ENCODE measurements around the gene KIF1B.
A peak's percentile ranks its signal among the peaks of the same experiment; 100 is the strongest.
"Not testable (repeated sequence)": the region's sequence is repeated elsewhere in the genome, so short reads cannot be mapped to it uniquely, and the experiment has no call there.

KIF1B gene

DNA sequence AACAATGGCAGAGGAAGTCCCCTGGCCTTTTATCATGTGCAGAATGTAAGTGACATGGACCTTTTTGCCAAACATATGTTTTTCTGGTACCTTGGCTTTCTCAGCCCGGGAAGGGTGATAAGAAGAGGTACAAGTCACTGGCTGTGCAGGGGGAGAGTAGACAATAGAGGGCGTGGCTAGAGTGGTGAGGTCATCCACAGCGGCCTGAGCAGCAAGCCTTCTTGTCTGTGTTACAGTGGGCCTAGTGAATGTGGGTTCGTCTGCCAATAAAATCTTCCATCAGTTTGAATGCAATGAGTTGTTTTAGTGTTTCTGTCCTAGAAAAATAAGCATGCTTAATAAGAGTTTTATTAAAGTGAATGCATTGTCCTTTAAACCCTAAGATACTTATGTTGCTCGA is 129.4 kb downstream of the KIF1B start:
- Histone ChIP-seq H3K4me3 (ENCODE audit: low read length) (no peak overlapping the region), H3K9ac (ENCODE audit: low read length) (peak overlapping the region; percentile 36), H3K27ac (ENCODE audit: low read length) (peak overlapping the region; percentile 46), H3K27me3 (ENCODE audit: control insufficient read depth, insufficient read depth, low read length) (no peaks in the 10 kb centered on the region), H3K36me3 (ENCODE audit: control insufficient read depth, low read depth, low read length) (peaks cover 64% of the 10 kb centered on the region), H3K4me1 (ENCODE audit: control insufficient read depth, low read depth, low read length) (peaks cover 8% of the 10 kb centered on the region), H3K9me3 (ENCODE audit: control insufficient read depth, low read depth, low read length) (no peaks in the 10 kb centered on the region)

DNA sequence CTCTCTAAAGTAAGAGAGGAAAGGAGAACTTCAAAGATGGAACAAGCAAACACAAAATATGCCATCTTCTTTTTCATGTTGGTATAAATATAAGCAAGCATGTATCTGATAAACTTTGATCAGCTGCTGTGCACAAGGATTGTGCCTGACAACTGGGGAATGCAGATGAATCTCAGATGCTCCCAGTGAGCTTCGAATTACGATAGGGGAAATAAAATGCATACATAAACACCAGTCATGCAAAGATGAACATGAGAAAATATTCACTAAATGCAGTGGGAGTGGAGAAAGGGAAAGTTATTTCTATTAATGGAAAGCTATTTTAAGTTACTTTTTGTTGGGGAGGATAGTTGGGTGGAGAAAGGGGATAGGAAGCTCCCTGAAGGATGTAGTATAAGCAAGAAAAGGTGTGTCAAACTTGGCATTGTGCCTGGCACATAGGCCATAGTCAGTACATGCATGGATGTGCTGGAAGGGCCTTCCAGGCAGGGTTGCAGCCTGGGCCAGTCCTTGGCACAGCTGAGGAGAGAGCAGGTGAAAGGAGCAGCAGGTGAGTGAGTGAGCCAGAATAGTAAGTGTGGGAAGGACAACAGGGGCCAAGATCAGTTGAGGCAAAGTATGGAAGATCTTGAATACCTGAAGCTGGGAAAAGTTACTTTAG is 130.7 kb downstream of the KIF1B start:
- no peak overlapping the region for H3K9ac ChIP-seq (ENCODE audit: low read length)
- H3K27me3 ChIP-seq (ENCODE audit: control insufficient read depth, insufficient read depth, low read length), result no peaks in the 10 kb centered on the region
- peaks cover 8% of the 10 kb centered on the region for H3K4me1 ChIP-seq (ENCODE audit: control insufficient read depth, low read depth, low read length)
- no peak overlapping the region for H3K27ac ChIP-seq (ENCODE audit: low read length)
- H3K9me3 ChIP-seq (ENCODE audit: control insufficient read depth, low read depth, low read length), result no peaks in the 10 kb centered on the region
- H3K4me3 ChIP-seq (ENCODE audit: low read length), result no peak overlapping the region
- peaks cover 65% of the 10 kb centered on the region for H3K36me3 ChIP-seq (ENCODE audit: control insufficient read depth, low read depth, low read length)

DNA sequence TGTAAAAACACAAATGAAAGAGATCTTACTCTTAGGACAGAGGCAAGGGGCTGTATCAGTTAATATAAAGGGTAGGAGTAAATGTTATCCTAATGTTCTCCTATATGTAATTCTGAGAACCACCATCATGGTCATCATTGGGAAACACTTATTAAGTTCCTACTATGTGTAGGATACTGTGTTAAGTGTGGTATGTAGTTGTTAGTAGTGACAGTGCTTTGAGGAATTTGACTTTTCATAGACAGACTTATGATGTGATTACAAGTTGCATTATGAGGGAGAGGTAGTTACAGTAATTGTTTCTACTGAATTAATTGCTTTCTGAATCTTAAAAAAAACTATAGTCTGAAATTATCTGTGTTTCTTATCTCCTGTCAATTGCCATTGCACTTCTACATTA is 136.7 kb downstream of the KIF1B start:
- H3K27ac ChIP-seq (ENCODE audit: low read length), result no peak overlapping the region
- no peaks in the 10 kb centered on the region for H3K9me3 ChIP-seq (ENCODE audit: control insufficient read depth, low read depth, low read length)
- H3K36me3 ChIP-seq (ENCODE audit: control insufficient read depth, low read depth, low read length), result peaks cover 34% of the 10 kb centered on the region
- no peak overlapping the region for H3K9ac ChIP-seq (ENCODE audit: low read length)
- no peaks in the 10 kb centered on the region for H3K27me3 ChIP-seq (ENCODE audit: control insufficient read depth, insufficient read depth, low read length)
- peak overlapping the region; percentile 3 for H3K4me3 ChIP-seq (ENCODE audit: low read length)
- H3K4me1 ChIP-seq (ENCODE audit: control insufficient read depth, low read depth, low read length), result peaks cover 19% of the 10 kb centered on the region

DNA sequence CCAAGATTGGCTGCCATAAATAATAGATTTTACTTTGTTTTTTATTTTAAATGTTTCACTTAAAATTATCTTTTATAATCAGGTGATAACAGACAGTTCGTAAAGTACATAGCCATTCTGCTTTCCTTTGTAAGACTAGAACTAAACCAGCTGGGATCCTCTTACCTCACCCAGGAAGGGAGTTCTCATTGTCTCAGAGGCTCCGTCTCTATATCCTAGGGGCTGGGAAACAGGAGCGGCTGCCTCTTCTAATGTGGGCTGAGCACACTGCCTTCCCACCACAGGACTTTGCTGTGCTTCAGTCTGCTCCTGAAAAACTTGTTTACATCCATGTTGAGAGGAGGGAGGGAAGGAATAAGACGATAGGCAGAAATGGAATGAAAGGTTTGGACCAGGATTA is 142.9 kb downstream of the KIF1B start:
- Histone ChIP-seq H3K9ac (ENCODE audit: low read length) (peak overlapping the region; percentile 46), H3K9me3 (ENCODE audit: control insufficient read depth, low read depth, low read length) (no peaks in the 10 kb centered on the region), H3K4me3 (ENCODE audit: low read length) (no peak overlapping the region), H3K36me3 (ENCODE audit: control insufficient read depth, low read depth, low read length) (peaks cover 15% of the 10 kb centered on the region), H3K27ac (ENCODE audit: low read length) (no peak overlapping the region), H3K4me1 (ENCODE audit: control insufficient read depth, low read depth, low read length) (peaks cover 11% of the 10 kb centered on the region), H3K27me3 (ENCODE audit: control insufficient read depth, insufficient read depth, low read length) (no peaks in the 10 kb centered on the region)

DNA sequence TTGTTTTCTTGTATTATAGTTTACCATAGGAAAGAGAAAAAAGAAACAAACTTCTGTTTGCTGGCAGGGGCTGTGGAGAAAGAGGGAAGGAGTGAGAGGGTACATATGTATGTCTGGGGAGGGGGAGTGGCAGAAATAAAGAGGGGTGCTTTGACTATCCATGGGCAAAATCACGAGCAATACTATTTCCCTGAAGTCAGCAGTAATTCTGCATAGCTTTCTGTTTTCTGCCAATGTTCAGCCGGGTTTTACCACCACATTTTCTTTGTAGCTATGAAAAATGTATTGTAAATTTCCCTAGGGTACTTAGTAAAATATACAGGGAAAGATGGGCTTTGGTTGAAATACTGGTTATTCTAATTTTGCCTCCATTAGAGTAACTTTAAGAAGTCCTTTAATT is 143.3 kb downstream of the KIF1B start:
- Histone ChIP-seq H3K4me3 (ENCODE audit: low read length) (no peak overlapping the region), H3K27ac (ENCODE audit: low read length) (no peak overlapping the region), H3K9me3 (ENCODE audit: control insufficient read depth, low read depth, low read length) (no peaks in the 10 kb centered on the region), H3K4me1 (ENCODE audit: control insufficient read depth, low read depth, low read length) (peaks cover 7% of the 10 kb centered on the region), H3K27me3 (ENCODE audit: control insufficient read depth, insufficient read depth, low read length) (no peaks in the 10 kb centered on the region), H3K9ac (ENCODE audit: low read length) (peak overlapping the region; percentile 46), H3K36me3 (ENCODE audit: control insufficient read depth, low read depth, low read length) (peaks cover 15% of the 10 kb centered on the region)

DNA sequence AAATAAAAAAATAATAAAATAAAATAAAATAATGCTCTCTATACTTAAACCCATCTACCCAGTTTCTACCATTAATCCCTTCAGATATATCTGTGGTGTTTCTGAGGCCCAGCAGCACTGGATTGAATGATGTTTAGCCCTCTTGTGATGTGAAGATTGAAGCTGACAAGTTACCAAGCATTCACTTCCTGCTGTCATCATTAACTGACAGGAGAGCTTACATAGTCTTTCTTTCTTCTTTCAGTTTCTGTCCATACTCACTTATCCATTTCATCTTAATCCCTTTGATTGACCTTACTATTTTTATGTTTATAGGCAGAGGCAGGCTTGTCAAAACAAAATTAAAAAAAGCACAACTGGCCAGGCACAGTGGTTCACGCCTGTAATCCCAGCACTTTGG is 149.7 kb downstream of the KIF1B start:
- Histone ChIP-seq H3K4me3 (ENCODE audit: low read length) (no peak overlapping the region), H3K9ac (ENCODE audit: low read length) (no peak overlapping the region), H3K36me3 (ENCODE audit: control insufficient read depth, low read depth, low read length) (peaks cover 24% of the 10 kb centered on the region), H3K27me3 (ENCODE audit: control insufficient read depth, insufficient read depth, low read length) (no peaks in the 10 kb centered on the region), H3K27ac (ENCODE audit: low read length) (no peak overlapping the region), H3K4me1 (ENCODE audit: control insufficient read depth, low read depth, low read length) (no peaks in the 10 kb centered on the region), H3K9me3 (ENCODE audit: control insufficient read depth, low read depth, low read length) (no peaks in the 10 kb centered on the region)

DNA sequence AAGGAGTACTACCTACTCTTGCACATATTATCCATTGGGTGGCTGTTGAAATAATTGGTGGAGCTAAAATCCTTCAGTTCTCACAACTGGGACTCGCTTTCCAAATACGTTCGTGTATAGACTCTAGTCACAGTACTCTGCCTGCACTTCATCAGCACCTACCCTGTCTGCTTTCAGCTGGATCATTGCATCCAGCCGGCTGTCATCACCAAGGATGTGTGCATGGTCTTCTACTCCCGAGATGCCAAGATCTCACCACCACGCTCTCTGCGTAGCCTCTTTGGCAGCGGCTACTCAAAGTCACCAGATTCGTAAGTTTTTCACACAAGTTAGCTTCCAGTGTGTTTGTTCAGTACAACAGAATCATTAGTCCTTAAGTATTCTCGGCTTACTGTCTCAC is 151.1 kb downstream of the KIF1B start:
- Histone ChIP-seq H3K36me3 (ENCODE audit: control insufficient read depth, low read depth, low read length) (peaks cover 35% of the 10 kb centered on the region), H3K9ac (ENCODE audit: low read length) (no peak overlapping the region), H3K4me3 (ENCODE audit: low read length) (no peak overlapping the region), H3K4me1 (ENCODE audit: control insufficient read depth, low read depth, low read length) (no peaks in the 10 kb centered on the region), H3K9me3 (ENCODE audit: control insufficient read depth, low read depth, low read length) (no peaks in the 10 kb centered on the region), H3K27ac (ENCODE audit: low read length) (no peak overlapping the region), H3K27me3 (ENCODE audit: control insufficient read depth, insufficient read depth, low read length) (no peaks in the 10 kb centered on the region)

DNA sequence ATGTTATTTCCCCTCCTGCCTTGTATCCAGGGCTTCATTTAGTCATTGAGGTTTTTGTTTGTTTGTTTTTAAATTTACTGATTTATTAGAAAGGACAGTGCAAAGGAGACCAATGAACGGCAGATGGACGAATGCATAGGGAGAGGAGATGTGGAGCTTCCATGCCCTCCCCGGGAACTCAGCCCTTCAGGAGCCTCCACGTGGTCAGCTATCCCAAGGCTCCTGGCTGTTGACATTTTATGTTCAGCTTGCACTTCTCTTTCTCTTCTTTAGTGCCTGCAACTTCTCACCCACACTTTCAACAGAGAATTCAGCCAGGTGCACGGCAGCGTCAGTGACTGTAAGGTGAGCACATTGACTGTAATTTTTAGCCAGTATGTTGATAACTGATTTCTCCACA is 157.8 kb downstream of the KIF1B start:
- Histone ChIP-seq H3K4me3 (ENCODE audit: low read length) (no peak overlapping the region), H3K27me3 (ENCODE audit: control insufficient read depth, insufficient read depth, low read length) (no peaks in the 10 kb centered on the region), H3K9me3 (ENCODE audit: control insufficient read depth, low read depth, low read length) (no peaks in the 10 kb centered on the region), H3K27ac (ENCODE audit: low read length) (no peak overlapping the region), H3K9ac (ENCODE audit: low read length) (no peak overlapping the region), H3K36me3 (ENCODE audit: control insufficient read depth, low read depth, low read length) (peaks cover 48% of the 10 kb centered on the region), H3K4me1 (ENCODE audit: control insufficient read depth, low read depth, low read length) (no peaks in the 10 kb centered on the region)

DNA sequence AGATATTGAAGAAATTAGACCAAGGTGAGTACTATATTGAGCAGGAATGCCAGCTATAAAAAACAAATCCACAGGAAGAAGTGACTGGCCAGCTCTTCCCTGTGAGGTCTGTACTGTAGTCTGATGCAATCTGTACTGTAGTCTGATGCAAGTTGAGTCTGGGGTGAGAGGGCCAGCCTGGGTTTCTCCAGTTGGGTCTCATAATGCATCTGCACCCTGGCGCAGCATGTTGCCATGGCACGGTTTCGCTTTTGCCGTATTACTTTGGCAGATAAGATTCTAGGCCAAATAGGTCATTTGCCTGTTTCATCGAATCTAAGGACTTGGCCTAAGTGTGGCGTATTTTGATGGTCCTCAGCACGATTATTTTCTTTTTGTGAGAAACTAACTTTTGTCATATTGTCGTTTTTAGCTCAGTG is 164.1 kb downstream of the KIF1B start:
- Histone ChIP-seq H3K36me3 (ENCODE audit: control insufficient read depth, low read depth, low read length) (peaks cover 65% of the 10 kb centered on the region), H3K4me3 (ENCODE audit: low read length) (no peak overlapping the region), H3K4me1 (ENCODE audit: control insufficient read depth, low read depth, low read length) (no peaks in the 10 kb centered on the region), H3K9ac (ENCODE audit: low read length) (no peak overlapping the region), H3K27me3 (ENCODE audit: control insufficient read depth, insufficient read depth, low read length) (no peaks in the 10 kb centered on the region), H3K27ac (ENCODE audit: low read length) (no peak overlapping the region), H3K9me3 (ENCODE audit: control insufficient read depth, low read depth, low read length) (no peaks in the 10 kb centered on the region)

DNA sequence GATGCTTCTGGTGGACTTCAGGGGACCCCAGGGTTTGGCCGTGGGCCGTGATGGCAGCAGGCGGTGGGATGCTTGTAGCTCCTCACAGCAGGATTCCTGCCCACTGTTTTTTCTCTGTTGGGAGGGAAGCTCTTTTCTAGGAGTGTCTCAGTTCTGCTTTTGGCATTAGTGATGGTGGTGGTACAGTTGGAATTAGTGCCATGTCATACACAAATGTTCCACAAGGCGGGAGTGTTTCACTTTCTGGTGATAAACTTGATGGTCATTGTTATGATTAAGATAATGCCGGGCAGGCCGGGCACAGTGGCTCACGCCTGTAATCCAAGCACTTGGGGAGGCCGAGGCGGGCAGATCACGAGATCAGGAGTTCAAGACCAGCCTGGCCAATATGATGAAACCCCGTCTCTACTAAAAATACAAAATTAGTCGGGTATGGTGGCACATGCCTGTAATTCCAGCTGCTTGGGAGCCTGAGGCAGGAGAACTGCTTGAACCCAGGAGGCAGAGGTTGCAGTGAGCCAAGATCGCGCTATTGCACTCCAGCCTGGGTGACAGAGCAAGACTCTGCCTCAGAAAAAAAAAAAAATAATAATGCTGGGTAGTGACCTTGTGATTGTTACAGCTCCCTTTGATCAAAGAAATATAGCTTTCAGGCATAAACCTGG is 167.1 kb downstream of the KIF1B start:
- H3K36me3 ChIP-seq (ENCODE audit: control insufficient read depth, low read depth, low read length), result peaks cover 47% of the 10 kb centered on the region
- not testable (repeated sequence) for H3K9me3 ChIP-seq (ENCODE audit: control insufficient read depth, low read depth, low read length); H3K27ac ChIP-seq (ENCODE audit: low read length); H3K27me3 ChIP-seq (ENCODE audit: control insufficient read depth, insufficient read depth, low read length); H3K9ac ChIP-seq (ENCODE audit: low read length); H3K4me3 ChIP-seq (ENCODE audit: low read length); H3K4me1 ChIP-seq (ENCODE audit: control insufficient read depth, low read depth, low read length)

DNA sequence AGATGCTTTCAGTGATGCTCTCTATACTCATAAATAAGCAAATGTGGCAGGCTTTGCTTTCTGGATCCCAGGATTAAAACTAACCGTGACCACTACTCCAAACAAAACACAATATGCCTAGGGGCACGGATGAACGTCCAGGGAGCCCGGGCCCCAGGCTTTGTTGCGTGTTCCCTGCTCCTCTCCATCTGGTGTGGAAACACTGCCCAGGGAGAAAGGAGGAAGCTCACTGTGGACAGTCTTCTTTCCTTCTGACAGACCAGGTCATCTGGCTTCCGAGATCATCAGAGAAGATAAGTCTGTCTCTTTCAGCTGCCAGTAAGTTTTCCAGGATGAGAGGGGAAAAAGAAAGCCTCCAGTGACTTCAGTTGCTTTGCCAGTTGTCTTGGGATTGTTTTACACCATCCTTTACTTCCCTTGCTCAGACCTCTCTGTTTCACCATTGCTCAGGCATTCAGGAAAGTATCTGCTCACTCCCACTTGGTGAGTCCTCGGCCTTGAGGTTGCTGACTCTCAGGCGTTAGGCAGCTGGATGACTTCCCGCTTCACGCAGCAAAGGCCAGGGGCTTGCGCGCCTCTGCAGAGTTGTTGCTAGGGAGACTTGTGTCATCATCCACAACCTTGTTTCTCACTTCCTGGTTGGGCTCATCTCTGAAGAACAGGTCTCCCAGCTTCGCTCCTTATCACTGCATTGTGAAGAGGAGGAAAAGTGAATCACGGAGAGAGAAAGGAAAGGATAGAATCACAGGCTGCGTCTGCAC is 167.9 kb downstream of the KIF1B start:
- Histone ChIP-seq H3K36me3 (ENCODE audit: control insufficient read depth, low read depth, low read length) (peaks cover 47% of the 10 kb centered on the region), H3K9ac (ENCODE audit: low read length) (no peak overlapping the region), H3K27ac (ENCODE audit: low read length) (no peak overlapping the region)

More for the DNA sequence above, 167.9 kb downstream of the KIF1B start:
- Histone ChIP-seq H3K4me3 (ENCODE audit: low read length) (no peak overlapping the region), H3K27me3 (ENCODE audit: control insufficient read depth, insufficient read depth, low read length) (no peaks in the 10 kb centered on the region), H3K9me3 (ENCODE audit: control insufficient read depth, low read depth, low read length) (no peaks in the 10 kb centered on the region), H3K4me1 (ENCODE audit: control insufficient read depth, low read depth, low read length) (no peaks in the 10 kb centered on the region)
